LNCaP clone FGC (cell line): ENCODE data around the gene EN1.

Source experiments
- DNase-seq: peaks from one replicate; pipeline ENCODE4 v3.0.0-alpha.2; 2011; ENCODE audit warnings: low read depth
- H3K4me3 ChIP-seq: 2 replicates; pipeline ENCODE4 v1.5.1; 2011; ENCODE audit warnings: mild to moderate bottlenecking, low read depth, low read length, control low read depth
- TF ChIP-seq, protein P1 (sequence below): IDR thresholded peaks from 2 replicates; pipeline ENCODE4 v1.5.1; 2012; ENCODE audit warnings: mild to moderate bottlenecking; ENCODE audit not compliant: control insufficient read depth, insufficient read depth; ENCODE audit errors: extremely low read depth

EN1 gene

GRCh38 chr2:118805064-118805690, 42.3 kb downstream of the EN1 start:
- DNase-seq = no peak
- no peak overlapping the region for H3K4me3 ChIP-seq
- TF ChIP-seq, protein P1, sequence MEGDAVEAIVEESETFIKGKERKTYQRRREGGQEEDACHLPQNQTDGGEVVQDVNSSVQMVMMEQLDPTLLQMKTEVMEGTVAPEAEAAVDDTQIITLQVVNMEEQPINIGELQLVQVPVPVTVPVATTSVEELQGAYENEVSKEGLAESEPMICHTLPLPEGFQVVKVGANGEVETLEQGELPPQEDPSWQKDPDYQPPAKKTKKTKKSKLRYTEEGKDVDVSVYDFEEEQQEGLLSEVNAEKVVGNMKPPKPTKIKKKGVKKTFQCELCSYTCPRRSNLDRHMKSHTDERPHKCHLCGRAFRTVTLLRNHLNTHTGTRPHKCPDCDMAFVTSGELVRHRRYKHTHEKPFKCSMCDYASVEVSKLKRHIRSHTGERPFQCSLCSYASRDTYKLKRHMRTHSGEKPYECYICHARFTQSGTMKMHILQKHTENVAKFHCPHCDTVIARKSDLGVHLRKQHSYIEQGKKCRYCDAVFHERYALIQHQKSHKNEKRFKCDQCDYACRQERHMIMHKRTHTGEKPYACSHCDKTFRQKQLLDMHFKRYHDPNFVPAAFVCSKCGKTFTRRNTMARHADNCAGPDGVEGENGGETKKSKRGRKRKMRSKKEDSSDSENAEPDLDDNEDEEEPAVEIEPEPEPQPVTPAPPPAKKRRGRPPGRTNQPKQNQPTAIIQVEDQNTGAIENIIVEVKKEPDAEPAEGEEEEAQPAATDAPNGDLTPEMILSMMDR = no peak

- TF ChIP-seq, protein P1 = no peak
- no peak for DNase-seq
These were observed 44.4 kb downstream of the EN1 start for GRCh38 chr2:118803012-118803411.

GRCh38 chr2:118801151-118801550, 46.3 kb downstream of the EN1 start:
- TF ChIP-seq, protein P1 = no peak
- DNase-seq = no peak
- H3K4me3 ChIP-seq = no peak overlapping the region

More at GRCh38 chr2:118803012-118803411, 44.4 kb downstream of the EN1 start:
- no peak overlapping the region for H3K4me3 ChIP-seq

DNA sequence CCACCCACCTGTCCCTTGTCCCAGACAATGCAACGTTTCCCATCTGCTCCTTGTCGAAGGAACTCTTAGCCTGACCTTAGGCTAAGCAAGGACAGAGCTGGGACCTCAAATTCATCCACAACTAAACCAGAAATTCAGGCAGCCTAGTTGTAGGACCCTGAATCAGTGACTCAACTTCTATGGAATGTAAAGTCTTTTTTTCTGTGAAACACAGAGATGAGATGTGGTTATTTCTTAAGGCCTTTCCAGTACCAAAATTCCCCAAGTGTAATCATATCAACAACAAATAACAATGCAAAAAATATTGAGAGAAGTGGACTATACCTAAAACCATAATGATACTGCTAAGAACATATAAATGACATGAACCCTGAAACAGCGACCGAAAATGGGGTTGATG, 46.7 kb downstream of the EN1 start:
- no peak for DNase-seq
- H3K4me3 ChIP-seq = no peak overlapping the region
- TF ChIP-seq, protein P1 = no peak

GRCh38 chr2:118794546-118794945, 52.9 kb downstream of the EN1 start:
- TF ChIP-seq, protein P1 = no peak
- DNase-seq = no peak
- H3K4me3 ChIP-seq = no peak overlapping the region
